Measurements from ENCODE around the gene GRB7.

GRB7 gene

DNA sequence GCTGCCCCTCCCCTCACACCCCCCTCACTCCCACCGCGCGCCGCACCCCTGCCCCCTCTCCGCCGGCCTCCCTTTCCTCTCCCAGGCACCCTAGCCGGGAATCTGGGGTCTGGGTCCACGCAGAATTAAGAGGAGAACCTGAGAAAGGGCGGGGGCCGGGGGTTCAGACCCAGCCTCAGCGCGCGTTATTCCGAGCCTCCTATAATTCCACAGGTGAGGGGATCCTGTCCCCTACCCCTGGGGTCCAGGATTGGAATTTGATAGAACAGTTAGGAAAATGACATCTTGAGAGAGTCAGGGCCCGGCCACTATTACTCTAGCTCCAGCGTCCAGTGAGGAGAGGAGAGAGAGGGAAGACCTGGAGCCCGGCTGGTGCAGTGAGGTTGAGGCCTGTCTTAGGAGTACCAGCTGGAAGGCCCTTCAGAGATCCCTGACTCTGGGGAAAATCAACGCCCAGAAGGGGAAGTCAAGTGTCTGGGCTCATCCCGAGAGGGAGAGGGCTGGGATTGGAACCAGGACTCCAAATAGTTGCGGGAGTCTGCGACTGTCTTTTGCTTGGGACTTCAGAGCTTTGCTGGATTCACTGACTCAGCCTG is 17.3 kb downstream of the GRB7 start:
- TF ChIP-seq, protein P1, sequence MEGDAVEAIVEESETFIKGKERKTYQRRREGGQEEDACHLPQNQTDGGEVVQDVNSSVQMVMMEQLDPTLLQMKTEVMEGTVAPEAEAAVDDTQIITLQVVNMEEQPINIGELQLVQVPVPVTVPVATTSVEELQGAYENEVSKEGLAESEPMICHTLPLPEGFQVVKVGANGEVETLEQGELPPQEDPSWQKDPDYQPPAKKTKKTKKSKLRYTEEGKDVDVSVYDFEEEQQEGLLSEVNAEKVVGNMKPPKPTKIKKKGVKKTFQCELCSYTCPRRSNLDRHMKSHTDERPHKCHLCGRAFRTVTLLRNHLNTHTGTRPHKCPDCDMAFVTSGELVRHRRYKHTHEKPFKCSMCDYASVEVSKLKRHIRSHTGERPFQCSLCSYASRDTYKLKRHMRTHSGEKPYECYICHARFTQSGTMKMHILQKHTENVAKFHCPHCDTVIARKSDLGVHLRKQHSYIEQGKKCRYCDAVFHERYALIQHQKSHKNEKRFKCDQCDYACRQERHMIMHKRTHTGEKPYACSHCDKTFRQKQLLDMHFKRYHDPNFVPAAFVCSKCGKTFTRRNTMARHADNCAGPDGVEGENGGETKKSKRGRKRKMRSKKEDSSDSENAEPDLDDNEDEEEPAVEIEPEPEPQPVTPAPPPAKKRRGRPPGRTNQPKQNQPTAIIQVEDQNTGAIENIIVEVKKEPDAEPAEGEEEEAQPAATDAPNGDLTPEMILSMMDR (IDR thresholded peaks at IDR 0.05; ENCODE audit: low read length, missing control alignments) = no peak
- no peak for DNase-seq (ENCODE audit: low read depth)
- peak overlapping the region; percentile 60 for H3K4me3 ChIP-seq (replicated peaks; ENCODE audit: low read depth, low read length)

DNA sequence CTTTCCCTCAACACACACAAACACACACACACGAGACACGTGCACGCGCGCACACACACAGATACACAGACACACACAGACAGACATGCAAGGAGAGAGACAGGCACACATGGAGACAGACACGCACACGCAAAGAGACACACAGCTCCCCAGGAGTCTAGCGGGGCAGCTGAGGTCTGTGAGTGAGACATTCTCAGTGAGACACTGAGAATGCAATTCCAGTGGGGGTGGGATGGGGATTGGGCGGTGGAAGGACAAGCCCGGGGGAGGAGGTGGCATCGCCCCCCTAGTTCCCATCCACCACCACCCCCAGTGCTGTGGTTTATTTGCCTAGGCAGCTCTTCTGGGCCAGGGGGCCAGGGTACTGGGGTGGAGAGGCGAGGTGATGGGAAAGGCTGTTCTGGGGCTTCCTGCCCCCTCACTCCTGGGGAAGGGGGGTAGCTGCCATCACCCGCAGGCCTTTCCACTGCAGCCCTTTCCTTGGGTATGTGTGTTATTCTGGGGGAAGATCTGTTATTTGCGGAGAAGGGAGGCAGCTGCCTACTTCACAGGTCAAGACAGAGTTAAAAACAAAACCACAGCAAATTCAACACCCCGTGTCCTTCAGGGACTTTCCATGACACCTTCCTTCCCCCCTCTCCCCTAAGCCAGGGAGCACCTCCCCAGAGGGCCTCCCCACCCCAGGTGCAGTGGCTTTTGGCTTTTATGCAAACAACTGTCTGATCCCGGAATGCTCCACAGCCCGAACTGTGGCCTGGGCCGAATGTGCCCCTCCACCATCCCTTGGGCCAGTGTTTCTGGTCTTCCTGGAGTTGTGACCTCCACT is 18.0 kb downstream of the GRB7 start:
- no peak for DNase-seq (ENCODE audit: low read depth)
- H3K4me3 ChIP-seq (replicated peaks; ENCODE audit: low read depth, low read length) = no peak overlapping the region
- TF ChIP-seq, protein P1 (IDR thresholded peaks at IDR 0.05; ENCODE audit: low read length, missing control alignments) = no peak

GRCh38 chr17:39756380-39757079 is 18.8 kb downstream of the GRB7 start:
- TF ChIP-seq, protein P1 (IDR thresholded peaks at IDR 0.05; ENCODE audit: low read length, missing control alignments) = no peak
- H3K4me3 ChIP-seq (replicated peaks; ENCODE audit: low read depth, low read length) = no peak overlapping the region
- DNase-seq (ENCODE audit: low read depth) = no peak

- no peak for DNase-seq (ENCODE audit: low read depth)
- TF ChIP-seq, protein P1 (IDR thresholded peaks at IDR 0.05; ENCODE audit: low read length, missing control alignments) = no peak
- no peak overlapping the region for H3K4me3 ChIP-seq (replicated peaks; ENCODE audit: low read depth, low read length)
These were observed 19.5 kb downstream of the GRB7 start for GRCh38 chr17:39757176-39757662.

DNA sequence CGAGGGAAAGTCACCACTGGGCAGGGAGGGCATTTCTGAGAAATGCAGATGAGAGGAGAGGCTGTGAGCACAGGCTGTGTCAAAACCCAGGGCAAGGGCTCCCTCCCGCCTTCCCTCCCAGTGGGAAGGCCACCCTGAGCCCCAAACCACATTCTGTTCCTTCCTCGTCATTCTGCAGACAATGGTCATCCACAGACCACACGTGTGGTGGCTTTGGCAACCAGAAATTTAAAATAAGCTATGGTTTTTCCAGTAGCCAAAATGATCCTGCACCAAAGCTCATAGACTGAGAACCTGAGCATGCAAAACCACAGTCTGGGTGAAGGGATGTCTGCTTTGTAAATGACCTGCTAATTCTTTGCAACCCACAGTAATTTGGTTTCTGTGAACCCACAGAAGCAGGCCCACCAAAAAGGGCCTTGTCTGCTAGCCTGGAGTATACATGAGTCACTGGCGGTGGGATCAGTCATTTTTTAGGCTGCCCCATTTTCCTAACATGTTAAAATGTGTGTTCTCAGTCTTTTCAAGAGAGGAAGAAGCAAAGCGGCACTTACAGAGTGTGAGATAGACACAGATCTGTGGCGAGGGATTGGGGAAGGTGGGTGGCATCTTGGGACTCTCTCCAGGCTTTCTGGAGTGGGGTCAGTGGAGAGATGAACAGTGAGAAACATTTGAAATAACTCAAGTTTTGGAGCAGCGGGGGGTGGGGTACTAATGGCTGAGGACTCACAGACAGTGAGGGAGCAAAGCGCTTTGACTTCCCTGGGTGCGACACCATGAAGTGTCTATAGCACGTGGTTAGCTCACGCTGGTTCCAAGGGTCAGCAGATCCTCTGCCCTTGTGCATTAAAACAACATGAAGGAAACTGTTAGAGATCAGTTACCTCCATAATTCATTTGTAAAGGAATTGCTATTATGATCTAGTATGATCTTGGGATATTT is 20.5 kb downstream of the GRB7 start:
- DNase-seq (ENCODE audit: low read depth) = no peak
- no peak overlapping the region for H3K4me3 ChIP-seq (replicated peaks; ENCODE audit: low read depth, low read length)
- TF ChIP-seq, protein P1 (IDR thresholded peaks at IDR 0.05; ENCODE audit: low read length, missing control alignments) = no peak

- H3K4me3 ChIP-seq (replicated peaks; ENCODE audit: low read depth, low read length) = no peak overlapping the region
- no peak for DNase-seq (ENCODE audit: low read depth)
These were observed 21.5 kb downstream of the GRB7 start for GRCh38 chr17:39759204-39759603.

More at GRCh38 chr17:39759204-39759603, 21.5 kb downstream of the GRB7 start:
- TF ChIP-seq, protein P1 (IDR thresholded peaks at IDR 0.05; ENCODE audit: low read length, missing control alignments) = no peak
